Neural crest cell (in vitro differentiated cells): Measurements from ENCODE around the gene COLGALT1. TPM values are rescaled to one million over a fixed set of nuclear protein-coding genes. Genes with fewer than 3 reads are reported as not detected.

Source experiments
- DNase-seq: peaks from one replicate; pipeline ENCODE4 v3.0.0; 2021; ENCODE audit warnings: low read depth, mixed read lengths, low spot score
- H3K27ac Mint-ChIP-seq: one replicate; pipeline ENCODE4 v1.8.0; 2021; ENCODE audit warnings: mild to moderate bottlenecking, mixed read lengths; ENCODE audit not compliant: unreplicated experiment
- H3K27me3 Mint-ChIP-seq: 2 replicates; pipeline ENCODE4 v1.8.0; 2021; ENCODE audit warnings: low read depth, mild to moderate bottlenecking, mixed read lengths
- H3K36me3 Mint-ChIP-seq: 2 replicates; pipeline ENCODE4 v1.8.0; 2021; ENCODE audit warnings: low read depth, mild to moderate bottlenecking, mixed read lengths
- H3K4me1 Mint-ChIP-seq: 2 replicates; pipeline ENCODE4 v1.8.0; 2021; ENCODE audit warnings: mixed read lengths
- H3K4me3 Mint-ChIP-seq: one replicate; pipeline ENCODE4 v1.8.0; 2021; ENCODE audit warnings: mild to moderate bottlenecking, mixed read lengths
- H3K9me3 Mint-ChIP-seq: 2 replicates; pipeline ENCODE4 v1.8.0; 2021; ENCODE audit warnings: mixed read lengths
- total RNA-seq: library from RNA; stranded (reverse); gene quantifications from 2 replicates; pipeline ENCODE4 v1.2.1, GENCODE V29; 2021
- TF ChIP-seq, protein P1 (sequence below): fragments of 200-600 bp; sonication (generic); conservative IDR thresholded peaks from 2 replicates; pipeline ENCODE4 v1.5.0; 2021; ENCODE audit warnings: antibody characterized with exemption, mild to moderate bottlenecking

Gene COLGALT1
- total RNA-seq, 1 donor from 2014 or later, result 81.7 TPM

DNA sequence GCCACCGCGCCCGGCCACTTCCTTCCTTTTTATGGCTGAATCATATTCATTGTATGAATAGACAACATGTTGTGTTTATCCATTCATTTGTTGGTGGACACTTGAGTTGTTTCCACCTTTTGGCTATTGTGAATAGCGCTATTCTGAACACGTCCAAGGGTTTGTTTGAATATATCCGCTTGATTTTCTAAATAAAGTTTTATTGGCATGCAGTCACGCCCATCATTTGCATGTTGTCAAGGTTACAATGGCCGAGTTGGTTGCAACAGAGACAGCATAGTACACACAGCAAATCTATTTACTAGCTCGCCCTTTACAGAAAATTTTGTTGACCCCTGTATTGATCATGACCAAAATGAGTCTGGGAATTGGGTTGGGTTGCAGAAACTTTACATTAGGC lies 43.5 kb downstream of the COLGALT1 start:
- peaks cover 28% of the 10 kb centered on the region for H3K27me3 Mint-ChIP-seq
- DNase-seq, result no peak
- peaks cover 15% of the 10 kb centered on the region for H3K4me1 Mint-ChIP-seq
- H3K9me3 Mint-ChIP-seq, result no peaks in the 10 kb centered on the region
- H3K4me3 Mint-ChIP-seq, result no peak overlapping the region
- H3K27ac Mint-ChIP-seq, result no peak overlapping the region
- no peaks in the 10 kb centered on the region for H3K36me3 Mint-ChIP-seq
- TF ChIP-seq, protein P1, sequence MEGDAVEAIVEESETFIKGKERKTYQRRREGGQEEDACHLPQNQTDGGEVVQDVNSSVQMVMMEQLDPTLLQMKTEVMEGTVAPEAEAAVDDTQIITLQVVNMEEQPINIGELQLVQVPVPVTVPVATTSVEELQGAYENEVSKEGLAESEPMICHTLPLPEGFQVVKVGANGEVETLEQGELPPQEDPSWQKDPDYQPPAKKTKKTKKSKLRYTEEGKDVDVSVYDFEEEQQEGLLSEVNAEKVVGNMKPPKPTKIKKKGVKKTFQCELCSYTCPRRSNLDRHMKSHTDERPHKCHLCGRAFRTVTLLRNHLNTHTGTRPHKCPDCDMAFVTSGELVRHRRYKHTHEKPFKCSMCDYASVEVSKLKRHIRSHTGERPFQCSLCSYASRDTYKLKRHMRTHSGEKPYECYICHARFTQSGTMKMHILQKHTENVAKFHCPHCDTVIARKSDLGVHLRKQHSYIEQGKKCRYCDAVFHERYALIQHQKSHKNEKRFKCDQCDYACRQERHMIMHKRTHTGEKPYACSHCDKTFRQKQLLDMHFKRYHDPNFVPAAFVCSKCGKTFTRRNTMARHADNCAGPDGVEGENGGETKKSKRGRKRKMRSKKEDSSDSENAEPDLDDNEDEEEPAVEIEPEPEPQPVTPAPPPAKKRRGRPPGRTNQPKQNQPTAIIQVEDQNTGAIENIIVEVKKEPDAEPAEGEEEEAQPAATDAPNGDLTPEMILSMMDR, result no peak

DNA sequence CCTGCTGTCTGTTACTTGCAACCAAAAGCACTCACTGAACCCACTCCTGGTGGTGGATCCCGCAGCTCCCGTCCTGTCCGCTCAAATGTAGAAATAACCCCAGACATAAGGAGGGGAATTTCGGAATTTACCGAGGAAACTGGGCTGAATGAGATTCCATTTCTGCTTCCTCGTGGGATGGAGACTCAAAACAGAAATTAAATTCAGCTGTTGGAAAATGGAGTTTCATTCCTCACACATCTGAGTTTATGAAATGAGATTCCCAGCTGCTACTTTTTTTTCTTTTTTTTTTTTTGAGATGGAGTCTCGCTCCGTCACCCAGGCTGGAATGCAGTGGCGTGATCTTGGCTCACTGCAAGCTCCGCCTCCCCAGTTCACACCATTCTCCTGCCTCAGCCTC lies 44.3 kb downstream of the COLGALT1 start:
- Mint-ChIP-seq H3K4me1 (peaks cover 15% of the 10 kb centered on the region), H3K27me3 (peaks cover 34% of the 10 kb centered on the region), H3K36me3 (no peaks in the 10 kb centered on the region), H3K27ac (no peak overlapping the region), H3K9me3 (no peaks in the 10 kb centered on the region), H3K4me3 (no peak overlapping the region)
- DNase-seq, result no peak
- TF ChIP-seq, protein P1, result no peak

DNA sequence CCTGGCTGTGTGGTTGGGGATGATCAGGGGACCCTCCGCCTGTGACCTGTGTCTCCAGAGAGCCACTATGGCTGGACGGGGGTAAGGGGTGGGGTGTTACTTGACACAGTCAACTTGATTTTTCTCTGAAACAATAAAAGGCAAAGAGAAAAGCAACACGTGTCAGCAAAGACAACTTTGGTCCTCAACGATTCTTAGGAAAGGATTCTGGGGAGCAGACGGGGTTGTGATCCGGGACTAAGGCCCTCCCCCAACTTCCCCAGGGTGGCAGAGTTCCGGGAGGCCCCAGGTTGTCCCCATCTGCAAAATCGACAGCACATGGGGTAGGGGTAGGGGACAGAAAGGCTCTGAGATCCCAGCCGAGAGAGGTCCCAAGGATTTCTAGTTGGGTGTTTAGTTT lies 46.2 kb downstream of the COLGALT1 start:
- TF ChIP-seq, protein P1, result no peak
- H3K4me3 Mint-ChIP-seq, result no peak overlapping the region
- H3K4me1 Mint-ChIP-seq, result peaks cover 20% of the 10 kb centered on the region
- no peak overlapping the region for H3K27ac Mint-ChIP-seq
- DNase-seq, result no peak
- no peaks in the 10 kb centered on the region for H3K36me3 Mint-ChIP-seq
- peaks cover 37% of the 10 kb centered on the region for H3K27me3 Mint-ChIP-seq
- no peaks in the 10 kb centered on the region for H3K9me3 Mint-ChIP-seq

DNA sequence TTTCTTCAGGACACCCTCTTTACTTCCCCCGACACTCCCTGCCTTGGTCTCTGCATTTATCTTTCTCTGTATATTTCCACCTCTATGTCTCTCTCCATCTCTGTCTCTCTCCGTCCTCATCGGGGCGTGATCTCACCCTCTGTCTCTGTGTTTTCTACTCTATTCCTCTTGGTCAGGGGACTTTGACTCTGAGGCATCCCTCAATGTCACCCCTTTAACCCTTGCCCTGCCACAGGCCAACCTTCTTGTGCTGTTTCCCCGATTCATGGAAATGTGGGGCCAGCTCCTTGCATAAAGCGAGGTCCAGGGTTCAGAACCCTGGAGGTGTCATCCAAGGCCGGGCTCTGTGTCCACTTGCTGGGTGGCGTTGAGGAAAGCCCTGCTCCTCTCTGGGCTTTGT lies 46.8 kb downstream of the COLGALT1 start:
- no peak for DNase-seq
- TF ChIP-seq, protein P1, result no peak
- no peaks in the 10 kb centered on the region for H3K36me3 Mint-ChIP-seq
- H3K27ac Mint-ChIP-seq, result no peak overlapping the region
- no peak overlapping the region for H3K4me3 Mint-ChIP-seq
- H3K27me3 Mint-ChIP-seq, result peaks cover 41% of the 10 kb centered on the region
- H3K4me1 Mint-ChIP-seq, result peaks cover 23% of the 10 kb centered on the region
- peaks cover 2% of the 10 kb centered on the region for H3K9me3 Mint-ChIP-seq

DNA sequence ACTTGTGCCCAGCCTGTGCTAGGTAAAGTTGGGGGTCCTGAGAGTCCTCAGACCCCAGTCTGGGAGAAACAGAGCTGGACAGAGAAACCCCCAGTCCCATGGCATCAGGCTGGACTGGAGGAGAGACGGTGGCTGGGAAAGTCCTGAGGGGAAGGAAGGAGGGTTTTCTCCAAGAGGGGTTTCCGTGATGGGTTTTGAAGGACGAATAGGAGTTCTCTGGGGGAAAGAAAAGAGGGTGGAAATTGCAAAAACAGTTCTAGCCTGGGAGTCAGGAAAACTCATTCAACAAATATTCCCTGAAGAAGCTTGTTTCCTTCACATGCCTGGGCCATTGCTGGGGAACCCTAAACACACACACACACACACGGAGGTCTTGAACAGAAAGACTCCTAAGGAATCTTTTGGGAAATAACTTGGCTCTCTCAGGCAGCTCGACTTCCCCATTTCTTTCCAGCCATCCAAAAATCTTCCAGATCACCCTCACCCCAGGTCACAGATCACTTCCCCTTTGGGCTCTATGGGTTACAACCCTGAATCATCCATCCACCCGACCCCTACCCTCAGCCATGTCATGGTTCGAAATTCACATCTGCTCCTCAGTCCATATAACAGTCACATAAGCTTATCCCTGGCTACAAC lies 47.5 kb downstream of the COLGALT1 start:
- Mint-ChIP-seq H3K4me1 (peaks cover 23% of the 10 kb centered on the region), H3K9me3 (peaks cover 2% of the 10 kb centered on the region), H3K27me3 (peaks cover 41% of the 10 kb centered on the region), H3K27ac (peak overlapping the region; percentile 14), H3K36me3 (no peaks in the 10 kb centered on the region), H3K4me3 (no peak overlapping the region)
- no peak for DNase-seq
- TF ChIP-seq, protein P1, result no peak
